Upper lobe of right lung (tissue), 1 donor: Measurements from ENCODE around the gene CFAP299. TPM values are rescaled to one million over a fixed set of nuclear protein-coding genes. Genes with fewer than 3 reads are reported as not detected.
"Not testable (repeated sequence)": the region's sequence is repeated elsewhere in the genome, so short reads cannot be mapped to it uniquely, and the experiment has no call there.

Source experiments
- ATAC-seq: fragments of 200-7000 bp; cut with Tn5 transposase; one replicate; pipeline ENCODE4 v1.9.1; 2020; ENCODE audit warnings: mild to moderate bottlenecking, moderate library complexity
- DNase-seq: peaks from one replicate; pipeline ENCODE4 v3.0.0-alpha.2; 2020
- H3K27ac ChIP-seq: fragments of 200-600 bp; one replicate; pipeline ENCODE4 v1.8.0; 2022
- H3K27me3 ChIP-seq: fragments of 200-600 bp; one replicate; pipeline ENCODE4 v1.8.0; 2022; ENCODE audit warnings: mild to moderate bottlenecking
- H3K36me3 ChIP-seq: fragments of 200-600 bp; one replicate; pipeline ENCODE4 v1.8.0; 2022
- H3K4me1 ChIP-seq: fragments of 200-600 bp; one replicate; pipeline ENCODE4 v1.8.0; 2022
- H3K4me3 ChIP-seq: fragments of 200-600 bp; one replicate; pipeline ENCODE4 v1.8.0; 2022; ENCODE audit warnings: mild to moderate bottlenecking
- H3K9me3 ChIP-seq: fragments of 200-600 bp; one replicate; pipeline ENCODE4 v1.8.0; 2022
- intact Hi-C: fragments of 100-400 bp; cut with DNase I; formaldehyde crosslinking; loops from one replicate; pipeline ENCODE4 v1.11.0; 2022
- total RNA-seq: library from RNA; stranded (reverse); fragmentation: NEBNext Ultra II Directional; extraction: Animal tissue kit (Norgen Biotek cat#: 25700); gene quantifications from one replicate; pipeline ENCODE4 v1.2.1, GENCODE V29; 2021
- TF ChIP-seq, protein P1 (sequence below): fragments of 200-600 bp; IDR thresholded peaks from one replicate; pipeline ENCODE4 v1.8.0; 2022; ENCODE audit warnings: antibody characterized with exemption
- donor health status: DM: no; HTN: yes; CAD: no; lungs with severe emphysema.

CFAP299 gene
- total RNA-seq, 1 donor from 2014 or later: not detected

- Histone ChIP-seq H3K9me3 (no peaks in the 10 kb centered on the region), H3K27me3 (no peaks in the 10 kb centered on the region), H3K4me1 (no peaks in the 10 kb centered on the region), H3K4me3 (no peak overlapping the region), H3K36me3 (no peaks in the 10 kb centered on the region), H3K27ac (no peak overlapping the region)
- DNase-seq: no peak
- TF ChIP-seq, protein P1, sequence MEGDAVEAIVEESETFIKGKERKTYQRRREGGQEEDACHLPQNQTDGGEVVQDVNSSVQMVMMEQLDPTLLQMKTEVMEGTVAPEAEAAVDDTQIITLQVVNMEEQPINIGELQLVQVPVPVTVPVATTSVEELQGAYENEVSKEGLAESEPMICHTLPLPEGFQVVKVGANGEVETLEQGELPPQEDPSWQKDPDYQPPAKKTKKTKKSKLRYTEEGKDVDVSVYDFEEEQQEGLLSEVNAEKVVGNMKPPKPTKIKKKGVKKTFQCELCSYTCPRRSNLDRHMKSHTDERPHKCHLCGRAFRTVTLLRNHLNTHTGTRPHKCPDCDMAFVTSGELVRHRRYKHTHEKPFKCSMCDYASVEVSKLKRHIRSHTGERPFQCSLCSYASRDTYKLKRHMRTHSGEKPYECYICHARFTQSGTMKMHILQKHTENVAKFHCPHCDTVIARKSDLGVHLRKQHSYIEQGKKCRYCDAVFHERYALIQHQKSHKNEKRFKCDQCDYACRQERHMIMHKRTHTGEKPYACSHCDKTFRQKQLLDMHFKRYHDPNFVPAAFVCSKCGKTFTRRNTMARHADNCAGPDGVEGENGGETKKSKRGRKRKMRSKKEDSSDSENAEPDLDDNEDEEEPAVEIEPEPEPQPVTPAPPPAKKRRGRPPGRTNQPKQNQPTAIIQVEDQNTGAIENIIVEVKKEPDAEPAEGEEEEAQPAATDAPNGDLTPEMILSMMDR: no peak
- ATAC-seq: no peak
- intact Hi-C loops: no loop called here
Measured at GRCh38 chr4:80619070-80619674, 283.6 kb downstream of the CFAP299 start.

DNA sequence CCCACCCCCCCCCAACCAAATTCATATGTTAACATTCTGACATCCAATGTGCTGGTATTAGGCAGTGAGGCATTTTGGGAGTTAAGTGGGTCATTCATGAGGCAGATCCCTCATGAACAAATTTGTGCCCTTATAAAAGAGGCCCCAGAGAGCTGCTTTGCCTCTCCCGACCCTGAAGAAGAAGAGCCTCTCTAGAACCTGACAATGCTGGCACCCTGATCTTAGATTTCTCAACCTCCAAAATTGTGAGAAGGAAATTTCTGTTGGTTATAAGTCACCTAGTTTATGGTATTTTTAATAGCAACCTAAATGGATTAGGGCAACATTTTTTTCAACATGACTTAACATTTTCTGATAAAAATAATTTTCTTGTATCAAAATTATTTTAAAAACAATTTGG lies 296.3 kb downstream of the CFAP299 start:
- H3K4me3 ChIP-seq: no peak overlapping the region
- no peaks in the 10 kb centered on the region for H3K9me3 ChIP-seq
- ATAC-seq (no peak), DNase-seq (no peak)
- intact Hi-C loops: no loop called here
- no peak overlapping the region for H3K27ac ChIP-seq
- no peaks in the 10 kb centered on the region for H3K36me3 ChIP-seq
- no peaks in the 10 kb centered on the region for H3K27me3 ChIP-seq
- TF ChIP-seq, protein P1: no peak
- H3K4me1 ChIP-seq: no peaks in the 10 kb centered on the region

DNA sequence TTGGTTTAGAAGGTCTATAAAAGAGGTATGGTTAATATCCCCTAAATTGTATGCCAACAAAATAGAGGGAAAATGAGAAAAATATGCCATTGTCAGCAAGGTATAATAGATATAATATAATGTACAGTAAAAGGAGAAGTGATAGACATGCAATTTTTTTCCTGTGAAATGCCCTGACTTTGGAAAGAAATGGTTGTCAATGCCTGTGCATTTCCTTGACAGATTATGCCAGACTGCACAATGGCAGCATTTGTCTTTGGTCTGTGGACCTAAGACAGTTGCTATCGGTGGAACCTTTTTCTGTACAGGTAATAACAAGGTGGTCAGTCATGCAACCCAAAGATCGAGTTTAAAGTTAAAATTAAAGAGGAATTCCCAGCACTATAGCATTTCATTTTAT lies 301.7 kb downstream of the CFAP299 start:
- no peak overlapping the region for H3K27ac ChIP-seq
- no peak for ATAC-seq
- no peaks in the 10 kb centered on the region for H3K4me1 ChIP-seq
- TF ChIP-seq, protein P1: no peak
- intact Hi-C loops: no loop called here
- H3K36me3 ChIP-seq: no peaks in the 10 kb centered on the region
- no peak for DNase-seq
- H3K27me3 ChIP-seq: no peaks in the 10 kb centered on the region
- H3K4me3 ChIP-seq: no peak overlapping the region
- no peaks in the 10 kb centered on the region for H3K9me3 ChIP-seq

DNA sequence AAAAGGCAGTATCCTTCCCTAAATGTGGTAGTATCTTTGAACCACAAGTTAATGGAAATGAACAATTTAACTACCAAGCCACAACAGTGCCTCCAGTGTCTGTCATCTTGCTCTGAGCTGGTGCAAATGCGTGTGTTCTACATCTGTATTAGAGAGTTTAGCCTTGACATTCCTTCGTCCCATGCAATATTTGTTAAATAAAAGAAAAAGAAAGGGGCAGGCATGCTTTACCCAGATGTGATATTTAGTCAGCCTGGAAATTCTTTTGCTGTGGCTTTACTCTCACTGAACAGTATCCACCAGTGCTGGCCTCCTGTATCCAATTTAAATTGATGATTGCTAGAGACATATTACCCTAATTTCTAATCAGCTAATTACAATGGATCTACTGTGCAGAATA lies 310.5 kb downstream of the CFAP299 start:
- TF ChIP-seq, protein P1: no peak
- Histone ChIP-seq H3K4me3 (no peak overlapping the region), H3K4me1 (no peaks in the 10 kb centered on the region), H3K27ac (no peak overlapping the region), H3K36me3 (no peaks in the 10 kb centered on the region), H3K9me3 (no peaks in the 10 kb centered on the region), H3K27me3 (no peaks in the 10 kb centered on the region)
- intact Hi-C loops: no loop called here
- ATAC-seq (no peak), DNase-seq (no peak)

DNA sequence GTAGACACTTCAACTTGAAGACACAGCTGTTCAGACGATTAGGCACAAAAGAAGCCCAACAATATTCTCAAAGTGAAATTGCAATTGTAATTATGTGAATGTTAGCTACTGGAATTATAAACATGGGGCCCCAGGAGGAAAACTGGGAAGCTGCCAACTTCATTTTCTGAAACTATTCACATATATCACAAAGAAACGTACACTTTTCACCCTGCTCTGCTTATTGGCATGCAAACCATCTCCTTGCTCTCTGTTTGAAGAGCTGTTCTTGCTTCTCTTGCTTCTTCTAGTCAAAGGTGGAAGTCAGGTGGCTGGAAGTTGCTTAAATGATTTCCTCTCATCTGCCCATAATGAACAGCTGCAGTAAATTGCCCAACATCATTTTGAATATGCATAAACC lies 320.1 kb downstream of the CFAP299 start:
- intact Hi-C loops: no loop called here
- TF ChIP-seq, protein P1: no peak
- H3K9me3 ChIP-seq: no peaks in the 10 kb centered on the region
- no peaks in the 10 kb centered on the region for H3K36me3 ChIP-seq
- no peaks in the 10 kb centered on the region for H3K27me3 ChIP-seq
- DNase-seq (no peak), ATAC-seq (no peak)
- H3K4me3 ChIP-seq: no peak overlapping the region
- no peaks in the 10 kb centered on the region for H3K4me1 ChIP-seq
- H3K27ac ChIP-seq: no peak overlapping the region

DNA sequence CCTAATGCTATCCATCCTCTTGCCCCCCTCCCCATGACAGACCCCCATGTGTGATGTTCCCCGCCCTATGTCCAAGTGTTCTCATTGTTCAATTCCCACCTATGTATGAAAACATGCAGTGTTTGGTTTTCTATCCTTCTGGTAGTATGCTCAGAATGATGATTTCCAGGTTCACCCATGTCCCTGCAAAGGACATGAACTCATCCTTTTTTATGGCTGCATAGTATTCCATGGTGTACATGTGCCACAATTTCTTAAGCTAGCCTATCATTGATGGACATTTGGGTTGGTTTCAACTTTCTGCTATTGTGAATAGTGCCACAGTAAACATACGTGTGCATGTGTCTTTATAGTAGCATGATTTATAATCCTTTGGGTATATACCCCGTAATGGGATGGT lies 334.6 kb downstream of the CFAP299 start:
- H3K9me3 ChIP-seq, ATAC-seq, H3K27me3 ChIP-seq, H3K4me1 ChIP-seq, H3K27ac ChIP-seq, H3K4me3 ChIP-seq, intact Hi-C loops, DNase-seq, H3K36me3 ChIP-seq: not testable (repeated sequence)
